K562 (cell line): ENCODE data around the gene CLSTN1. TPM values are rescaled to one million over a fixed set of nuclear protein-coding genes. Genes with fewer than 3 reads are reported as not detected.

Experiments used
- BCOR ChIP-seq: fragments of 450-650 bp; IDR thresholded peaks from 2 replicates; pipeline ENCODE4 v1.6.1; 2016
- CBFA2T2 ChIP-seq: fragments of 450-650 bp; conservative IDR thresholded peaks from 2 replicates; pipeline ENCODE4 v1.6.1; 2017; ENCODE audit warnings: mild to moderate bottlenecking
- E2F6 ChIP-seq, 2 experiments: IDR thresholded peaks; 2 replicates each; pipeline ENCODE4 v1.6.1; 2011; ENCODE audit warnings: borderline replicate concordance in 1 of 2, control low read depth in 1 of 2, low read depth in 1 of 2, low read length in 1 of 2, mild to moderate bottlenecking in 1 of 2, mixed read lengths in 1 of 2, moderate library complexity in 1 of 2; ENCODE audit not compliant: insufficient read depth in 1 of 2, insufficient read length in 1 of 2, poor library complexity in 1 of 2, severe bottlenecking in 1 of 2; ENCODE audit errors: extremely low read depth in 1 of 2
- ESRRA ChIP-seq: fragments of 450-650 bp; IDR thresholded peaks from 2 replicates; pipeline ENCODE4 v1.6.1; 2014; ENCODE audit warnings: low read depth, mild to moderate bottlenecking, moderate library complexity, borderline replicate concordance
- HES1 ChIP-seq: fragments of 450-650 bp; IDR thresholded peaks from 2 replicates; pipeline ENCODE4 v1.6.1; 2016; ENCODE audit warnings: low read depth, mild to moderate bottlenecking, moderate library complexity
- HEY1 ChIP-seq: fragments of 250-450 bp; sonication (Bioruptor Pico); IDR thresholded peaks from 2 replicates; pipeline ENCODE4 v1.5.0; 2020; ENCODE audit warnings: mild to moderate bottlenecking, moderate library complexity, borderline replicate concordance
- MCM3 ChIP-seq: fragments of 450-650 bp; IDR thresholded peaks from 2 replicates; pipeline ENCODE4 v1.6.1; 2016
- NRF1 ChIP-seq, 2 experiments: fragments of 450-650 bp; IDR thresholded peaks in 1 of 2; conservative IDR thresholded peaks in 1 of 2; 2 replicates each; pipeline ENCODE4 v1.6.1; 2014; ENCODE audit warnings: mild to moderate bottlenecking in 2 of 2
- SAFB ChIP-seq: fragments of 200-400 bp; formaldehyde crosslinking; IDR thresholded peaks from 2 replicates; pipeline ENCODE4 v1.6.1; 2017; ENCODE audit warnings: low read depth, low read length, borderline replicate concordance
- SIRT6 ChIP-seq: IDR thresholded peaks from one replicate; pipeline ENCODE4 v1.6.1; 2012; ENCODE audit warnings: low read depth, mild to moderate bottlenecking, control low read depth, inconsistent platforms, low read length, moderate library complexity
- SMARCE1 ChIP-seq: fragments of 450-650 bp; IDR thresholded peaks from 2 replicates; pipeline ENCODE4 v1.7.1; 2016; ENCODE audit warnings: mild to moderate bottlenecking
- ZMIZ1 ChIP-seq, 2 experiments: fragments of 150-350 bp in 1 of 2; IDR thresholded peaks; 2 replicates each; pipeline ENCODE4 v1.6.1; 2012 to 2016; ENCODE audit warnings: low read depth in 2 of 2, low read length in 2 of 2, mild to moderate bottlenecking in 1 of 2, moderate library complexity in 1 of 2
- ZNF212 ChIP-seq: fragments of 450-650 bp; formaldehyde crosslinking; IDR thresholded peaks from 2 replicates; pipeline ENCODE4 v1.4.0; 2020; ENCODE audit warnings: mild to moderate bottlenecking
- ZNF699 ChIP-seq: fragments of 250-450 bp; sonication (Bioruptor Pico); IDR thresholded peaks from 2 replicates; pipeline ENCODE4 v1.8.0; 2021; ENCODE audit warnings: mild to moderate bottlenecking, moderate library complexity; ENCODE audit not compliant: insufficient replicate concordance
- ZNF785 ChIP-seq: fragments of 250-450 bp; sonication (Bioruptor Pico); IDR thresholded peaks from 2 replicates; pipeline ENCODE4 v1.4.0; 2020; ENCODE audit warnings: mild to moderate bottlenecking
- ZZZ3 ChIP-seq: fragments of 450-650 bp; IDR thresholded peaks from 2 replicates; pipeline ENCODE4 v1.6.1; 2016; ENCODE audit warnings: antibody characterized with exemption, mild to moderate bottlenecking, moderate library complexity
- polyA plus RNA-seq, 8 experiments: library from polyadenylated mRNA; depleted of rRNA in 4 of 8; stranded (reverse) in 5 of 8; unstranded in 3 of 8; fragments of >200 nt; fragmentation: Nextera tagmentation in 2 of 8; fragmentation: Illumina TruSeq in 1 of 8; extraction: Ambion mirVana in 2 of 8; extraction: Trizol in 1 of 8; gene quantifications; 2 replicates each; pipeline versions ENCODE4 v1.2.1 to v1.2.3, GENCODE V29; 2011 to 2014; ENCODE audit warnings: inconsistent platforms in 1 of 8, missing spikeins in 1 of 8
- total RNA-seq, 7 experiments: library from RNA; depleted of rRNA in 6 of 7; stranded (reverse); fragments of >200 nt in 6 of 7; fragmentation: Illumina TruSeq in 2 of 7; extraction: Trizol in 2 of 7; gene quantifications; 2 replicates each; pipeline versions ENCODE4 v1.2.1 to v1.2.3, GENCODE V29; 2011 to 2021; ENCODE audit warnings: low replicate concordance in 1 of 7
- TF ChIP-seq, protein P1 (sequence below): fragments of 250-450 bp; sonication (Bioruptor Pico); IDR thresholded peaks from 2 replicates; pipeline ENCODE4 v1.8.0; 2022; ENCODE audit warnings: moderate library complexity, mild to moderate bottlenecking, inconsistent platforms
- TF ChIP-seq, protein P2 (sequence below): IDR thresholded peaks from 2 replicates; pipeline ENCODE4 v1.6.1; 2011; ENCODE audit warnings: borderline replicate concordance, low read depth, mild to moderate bottlenecking, moderate library complexity, low read length; ENCODE audit not compliant: insufficient read depth, poor library complexity, severe bottlenecking
- TF ChIP-seq, protein P3 (sequence below): fragments of 450-650 bp; IDR thresholded peaks from 2 replicates; pipeline ENCODE4 v1.6.1; 2017; ENCODE audit warnings: antibody characterized with exemption

CLSTN1 gene
- total and polyA plus RNA-seq, 9 of the 15 experiments (the other 6 are each of a cell fraction or from before 2014, with no cell fraction given), result 1.1 to 32.5 (median 13.3) TPM

DNA sequence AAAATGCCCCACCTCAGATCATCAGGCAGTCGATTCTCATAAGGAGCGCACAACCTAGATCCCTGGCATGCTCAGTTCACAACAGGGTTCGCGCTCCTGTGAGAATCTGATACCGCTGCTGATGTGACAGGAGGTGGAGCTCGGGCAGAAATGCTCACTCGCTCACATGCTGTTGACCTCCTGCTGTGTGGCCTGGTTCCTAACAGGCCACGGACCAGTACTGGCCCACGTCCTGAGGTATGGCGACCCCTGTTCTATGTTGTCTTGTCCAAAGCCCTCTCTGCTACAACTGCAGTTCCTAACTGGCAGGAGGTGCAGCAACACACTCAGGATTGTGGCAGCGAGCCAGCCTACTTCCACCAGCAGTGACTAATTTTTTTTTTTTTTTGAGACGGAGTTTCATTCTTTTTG, 70.6 kb downstream of the CLSTN1 start (continued):
- no peak for TF ChIP-seq ZMIZ1 (IDR thresholded peaks at IDR 0.05; ENCODE audit: low read depth in 2 of 2, low read length in 2 of 2)
- TF ChIP-seq MCM3, result no peak
- no peak for TF ChIP-seq HES1
- peak in 1 of 2 experiments; percentile 44 for TF ChIP-seq E2F6 (IDR thresholded peaks at IDR 0.05; ENCODE audit: borderline replicate concordance in 1 of 2, extremely low read depth in 1 of 2, insufficient read depth in 1 of 2, insufficient read length in 1 of 2, low read depth in 1 of 2, low read length in 1 of 2, poor library complexity in 1 of 2, severe bottlenecking in 1 of 2)
- peak in 1 of 2 experiments; percentile 48; a peak in 2 of 4 replicates for TF ChIP-seq NRF1 (conservative IDR thresholded peaks at IDR 0.05 in 1 of 2, IDR thresholded peaks at IDR 0.05 in 1 of 2)
- no peak for TF ChIP-seq ZNF212 (CRISPR knock-in tag)
- TF ChIP-seq, protein P1, sequence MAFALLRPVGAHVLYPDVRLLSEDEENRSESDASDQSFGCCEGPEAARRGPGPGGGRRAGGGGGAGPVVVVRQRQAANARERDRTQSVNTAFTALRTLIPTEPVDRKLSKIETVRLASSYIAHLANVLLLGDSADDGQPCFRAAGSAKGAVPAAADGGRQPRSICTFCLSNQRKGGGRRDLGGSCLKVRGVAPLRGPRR (CRISPR knock-in tag), result no peak
- no peak for TF ChIP-seq ZNF785
- TF ChIP-seq CBFA2T2, result no peak
- TF ChIP-seq, protein P2, sequence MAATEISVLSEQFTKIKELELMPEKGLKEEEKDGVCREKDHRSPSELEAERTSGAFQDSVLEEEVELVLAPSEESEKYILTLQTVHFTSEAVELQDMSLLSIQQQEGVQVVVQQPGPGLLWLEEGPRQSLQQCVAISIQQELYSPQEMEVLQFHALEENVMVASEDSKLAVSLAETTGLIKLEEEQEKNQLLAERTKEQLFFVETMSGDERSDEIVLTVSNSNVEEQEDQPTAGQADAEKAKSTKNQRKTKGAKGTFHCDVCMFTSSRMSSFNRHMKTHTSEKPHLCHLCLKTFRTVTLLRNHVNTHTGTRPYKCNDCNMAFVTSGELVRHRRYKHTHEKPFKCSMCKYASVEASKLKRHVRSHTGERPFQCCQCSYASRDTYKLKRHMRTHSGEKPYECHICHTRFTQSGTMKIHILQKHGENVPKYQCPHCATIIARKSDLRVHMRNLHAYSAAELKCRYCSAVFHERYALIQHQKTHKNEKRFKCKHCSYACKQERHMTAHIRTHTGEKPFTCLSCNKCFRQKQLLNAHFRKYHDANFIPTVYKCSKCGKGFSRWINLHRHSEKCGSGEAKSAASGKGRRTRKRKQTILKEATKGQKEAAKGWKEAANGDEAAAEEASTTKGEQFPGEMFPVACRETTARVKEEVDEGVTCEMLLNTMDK, result no peak
- TF ChIP-seq SMARCE1, result peak; percentile 40; the same call in 1 of the 2 replicates
- no peak for TF ChIP-seq HEY1
- TF ChIP-seq ZZZ3, result no peak
- TF ChIP-seq SIRT6, result no peak
- no peak for TF ChIP-seq ZNF699 (CRISPR knock-in tag)
- no peak for TF ChIP-seq ESRRA
- TF ChIP-seq BCOR, result no peak
- TF ChIP-seq SAFB, result no peak
- TF ChIP-seq, protein P3, sequence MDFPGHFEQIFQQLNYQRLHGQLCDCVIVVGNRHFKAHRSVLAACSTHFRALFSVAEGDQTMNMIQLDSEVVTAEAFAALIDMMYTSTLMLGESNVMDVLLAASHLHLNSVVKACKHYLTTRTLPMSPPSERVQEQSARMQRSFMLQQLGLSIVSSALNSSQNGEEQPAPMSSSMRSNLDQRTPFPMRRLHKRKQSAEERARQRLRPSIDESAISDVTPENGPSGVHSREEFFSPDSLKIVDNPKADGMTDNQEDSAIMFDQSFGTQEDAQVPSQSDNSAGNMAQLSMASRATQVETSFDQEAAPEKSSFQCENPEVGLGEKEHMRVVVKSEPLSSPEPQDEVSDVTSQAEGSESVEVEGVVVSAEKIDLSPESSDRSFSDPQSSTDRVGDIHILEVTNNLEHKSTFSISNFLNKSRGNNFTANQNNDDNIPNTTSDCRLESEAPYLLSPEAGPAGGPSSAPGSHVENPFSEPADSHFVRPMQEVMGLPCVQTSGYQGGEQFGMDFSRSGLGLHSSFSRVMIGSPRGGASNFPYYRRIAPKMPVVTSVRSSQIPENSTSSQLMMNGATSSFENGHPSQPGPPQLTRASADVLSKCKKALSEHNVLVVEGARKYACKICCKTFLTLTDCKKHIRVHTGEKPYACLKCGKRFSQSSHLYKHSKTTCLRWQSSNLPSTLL, result peak; percentile 76; the same call in 1 of the 2 replicates
